ENCODE results near the gene RAD51.
"Not testable (repeated sequence)": the region's sequence is repeated elsewhere in the genome, so short reads cannot be mapped to it uniquely, and the experiment has no call there.

RAD51 gene

GRCh38 chr15:40694688-40695468 is at the start of gene RAD51:
TSS of gene RAD51 (plus strand) at chr15:40695174. CDS start at chr15:40698759, 3,585 bp downstream.
- DNase-seq (ENCODE audit: low spot score), result peak; percentile 93

- DNase-seq (ENCODE audit: low spot score), result no peak
Observed at GRCh38 chr15:40647523-40647922, 47.5 kb upstream of the RAD51 start.

- no peak for DNase-seq (ENCODE audit: low spot score)
Observed at GRCh38 chr15:40650479-40650878, 44.5 kb upstream of the RAD51 start.

- peak; percentile 35 for DNase-seq (ENCODE audit: low spot score)
Observed at GRCh38 chr15:40660686-40661085, 34.3 kb upstream of the RAD51 start.

- DNase-seq (ENCODE audit: low spot score), result peak; percentile 47
Observed at GRCh38 chr15:40664909-40665308, 30.1 kb upstream of the RAD51 start.

GRCh38 chr15:40676290-40676689 is 18.7 kb upstream of the RAD51 start:
- DNase-seq (ENCODE audit: low spot score), result not testable (repeated sequence)

GRCh38 chr15:40676906-40677305 is 18.1 kb upstream of the RAD51 start:
- DNase-seq (ENCODE audit: low spot score), result not testable (repeated sequence)

GRCh38 chr15:40680151-40680550 is 14.8 kb upstream of the RAD51 start:
- DNase-seq (ENCODE audit: low spot score), result no peak

GRCh38 chr15:40680959-40681358 is 14.0 kb upstream of the RAD51 start:
- DNase-seq (ENCODE audit: low spot score), result not testable (repeated sequence)

- no peak for DNase-seq (ENCODE audit: low spot score)
Observed at GRCh38 chr15:40684381-40684780, 10.6 kb upstream of the RAD51 start.

- DNase-seq (ENCODE audit: low spot score), result no peak
Observed at GRCh38 chr15:40685376-40685775, 9.6 kb upstream of the RAD51 start.

GRCh38 chr15:40688932-40689799 is 5.8 kb upstream of the RAD51 start:
- DNase-seq (ENCODE audit: low spot score), result no peak

- DNase-seq (ENCODE audit: low spot score), result no peak
Observed at GRCh38 chr15:40691737-40692136, 3.2 kb upstream of the RAD51 start.

- DNase-seq (ENCODE audit: low spot score), result no peak
Observed at GRCh38 chr15:40693904-40694687, 878 bp upstream of the RAD51 start.

GRCh38 chr15:40695469-40695890 is 506 bp downstream of the RAD51 start:
- DNase-seq (ENCODE audit: low spot score), result no peak

GRCh38 chr15:40696228-40696627 is 1.3 kb downstream of the RAD51 start:
- no peak for DNase-seq (ENCODE audit: low spot score)

GRCh38 chr15:40697916-40698315 is 2.9 kb downstream of the RAD51 start:
- DNase-seq (ENCODE audit: low spot score), result no peak

GRCh38 chr15:40702077-40702476 is 7.1 kb downstream of the RAD51 start:
- peak; percentile 73 for DNase-seq (ENCODE audit: low spot score)

- DNase-seq (ENCODE audit: low spot score), result no peak
Observed at GRCh38 chr15:40706121-40706520, 11.1 kb downstream of the RAD51 start.

- no peak for DNase-seq (ENCODE audit: low spot score)
Observed at GRCh38 chr15:40714144-40714543, 19.2 kb downstream of the RAD51 start.

- DNase-seq (ENCODE audit: low spot score), result no peak
Observed at GRCh38 chr15:40716165-40716564, 21.2 kb downstream of the RAD51 start.

- DNase-seq (ENCODE audit: low spot score), result no peak
Observed at GRCh38 chr15:40721701-40722100, 26.7 kb downstream of the RAD51 start.
